HepG2 (cell line): ENCODE measurements around the gene RTEL1. TPM values are rescaled to one million over a fixed set of nuclear protein-coding genes. Genes with fewer than 3 reads are reported as not detected.

Experiments used
- FOSL2 ChIP-seq: sonication (generic); formaldehyde crosslinking; IDR thresholded peaks from 2 replicates; pipeline ENCODE4 v1.4.0; 2020; ENCODE audit warnings: missing genetic modification reagents
- GMEB1 ChIP-seq: sonication (generic); formaldehyde crosslinking; IDR thresholded peaks from 2 replicates; pipeline ENCODE4 v1.5.1; 2020; ENCODE audit warnings: missing genetic modification reagents, mild to moderate bottlenecking, borderline replicate concordance
- HES4 ChIP-seq: sonication (generic); formaldehyde crosslinking; IDR thresholded peaks from 2 replicates; pipeline ENCODE4 v1.9.0; 2021; ENCODE audit warnings: mild to moderate bottlenecking, missing genetic modification reagents, borderline replicate concordance
- KAT7 ChIP-seq: IDR thresholded peaks from 2 replicates; pipeline ENCODE4 v1.6.1; 2018; ENCODE audit warnings: borderline replicate concordance, missing compliant biosample characterization
- MEIS2 ChIP-seq: sonication (generic); formaldehyde crosslinking; IDR thresholded peaks from 2 replicates; pipeline ENCODE4 v1.9.0; 2021; ENCODE audit warnings: mild to moderate bottlenecking, missing genetic modification reagents
- NRL ChIP-seq: sonication (generic); formaldehyde crosslinking; IDR thresholded peaks from 2 replicates; pipeline ENCODE4 v1.5.0; 2020; ENCODE audit warnings: missing genetic modification reagents, mild to moderate bottlenecking, moderate library complexity, borderline replicate concordance
- PCBP1 ChIP-seq: fragments of 200-400 bp; formaldehyde crosslinking; IDR thresholded peaks from 2 replicates; pipeline ENCODE4 v1.6.1; 2017; ENCODE audit warnings: mild to moderate bottlenecking, low read depth, low read length, borderline replicate concordance
- POGK ChIP-seq: sonication (generic); formaldehyde crosslinking; conservative IDR thresholded peaks from 2 replicates; pipeline ENCODE4 v1.8.0; 2022; ENCODE audit warnings: mild to moderate bottlenecking, moderate library complexity, missing genetic modification reagents
- PREB ChIP-seq: sonication (generic); formaldehyde crosslinking; IDR thresholded peaks from 2 replicates; pipeline ENCODE4 v1.4.0; 2020; ENCODE audit warnings: missing genetic modification reagents
- RBAK ChIP-seq: sonication (generic); formaldehyde crosslinking; IDR thresholded peaks from 2 replicates; pipeline ENCODE4 v1.5.1; 2020; ENCODE audit warnings: mild to moderate bottlenecking, missing genetic modification reagents
- ZBTB39 ChIP-seq: sonication (generic); formaldehyde crosslinking; IDR thresholded peaks from 2 replicates; pipeline ENCODE4 v1.5.0; 2020; ENCODE audit warnings: missing genetic modification reagents
- ZNF317 ChIP-seq: sonication (generic); formaldehyde crosslinking; IDR thresholded peaks from 2 replicates; pipeline ENCODE4 v1.5.0; 2020; ENCODE audit warnings: mild to moderate bottlenecking, missing genetic modification reagents
- ZNF503 ChIP-seq: sonication (generic); formaldehyde crosslinking; IDR thresholded peaks from 2 replicates; pipeline ENCODE4 v1.4.0; 2020; ENCODE audit warnings: missing genetic modification reagents
- ZNF737 ChIP-seq: sonication (generic); formaldehyde crosslinking; IDR thresholded peaks from 2 replicates; pipeline ENCODE4 v1.5.0; 2020; ENCODE audit warnings: missing genetic modification reagents, mild to moderate bottlenecking, borderline replicate concordance
- ZXDC ChIP-seq: sonication (generic); formaldehyde crosslinking; IDR thresholded peaks from 2 replicates; pipeline ENCODE4 v1.5.0; 2020; ENCODE audit warnings: mild to moderate bottlenecking, missing genetic modification reagents
- polyA plus RNA-seq, 8 experiments: library from polyadenylated mRNA; depleted of rRNA in 3 of 8; stranded (reverse) in 7 of 8; unstranded in 1 of 8; fragments of >200 nt; fragmentation: Illumina TruSeq in 4 of 8; extraction: Trizol in 4 of 8; gene quantifications; 2 replicates each; pipeline versions ENCODE4 v1.2.1 to v1.2.3, GENCODE V29; 2011 to 2016; ENCODE audit warnings: low read depth in 4 of 8, missing spikeins in 1 of 8, mixed read lengths in 1 of 8; ENCODE audit not compliant: insufficient read depth in 1 of 8
- total RNA-seq, 5 experiments: library from RNA; depleted of rRNA; stranded (reverse); fragments of >200 nt; fragmentation: Illumina TruSeq; extraction: Trizol; gene quantifications; 2 replicates each; pipeline ENCODE4 v1.2.3, GENCODE V29; 2016; ENCODE audit warnings: low read depth in 1 of 5

RTEL1 gene
- total and polyA plus RNA-seq, 2 of the 13 experiments (the other 11 are each of a cell fraction or from before 2014, with no cell fraction given) = 21.8 to 36.4 TPM

- peak; percentile 44; the same call in 1 of the 2 replicates for TF ChIP-seq ZBTB39
- TF ChIP-seq GMEB1 = peak; percentile 95
- no peak for TF ChIP-seq RBAK (CRISPR knock-in tag)
- TF ChIP-seq ZNF737 (CRISPR knock-in tag) = peak; percentile 90
- peak; percentile 97 for TF ChIP-seq MEIS2
- 0 out of 2 replicates have a peak, but pooled peaks have one; percentile 94 for TF ChIP-seq KAT7 (CRISPR knock-in tag)
- TF ChIP-seq NRL (CRISPR knock-in tag) = peak; percentile 78
- peak; percentile 91 for TF ChIP-seq POGK (CRISPR knock-in tag)
- peak; percentile 52; the same call in 1 of the 2 replicates for TF ChIP-seq HES4
- TF ChIP-seq PCBP1 = peak; percentile 85; the same call in 1 of the 2 replicates
- TF ChIP-seq ZNF503 (CRISPR knock-in tag) = peak; percentile 89
- peak; percentile 98 for TF ChIP-seq PREB (CRISPR knock-in tag)
- peak; percentile 92 for TF ChIP-seq ZXDC (CRISPR knock-in tag)
- TF ChIP-seq FOSL2 = peak; percentile 64
- peak; percentile 87 for TF ChIP-seq ZNF317 (CRISPR knock-in tag)
Observed at GRCh38 chr20:63657937-63658748, at the start of gene RTEL1 (continued).
